ENCODE results near the gene FN3KRP. TPM values are rescaled to one million over a fixed set of nuclear protein-coding genes. Genes with fewer than 3 reads are reported as not detected.

The FN3KRP gene
- total RNA-seq, 2 donors from 2014 or later: 34.5 to 40.0 TPM

DNA sequence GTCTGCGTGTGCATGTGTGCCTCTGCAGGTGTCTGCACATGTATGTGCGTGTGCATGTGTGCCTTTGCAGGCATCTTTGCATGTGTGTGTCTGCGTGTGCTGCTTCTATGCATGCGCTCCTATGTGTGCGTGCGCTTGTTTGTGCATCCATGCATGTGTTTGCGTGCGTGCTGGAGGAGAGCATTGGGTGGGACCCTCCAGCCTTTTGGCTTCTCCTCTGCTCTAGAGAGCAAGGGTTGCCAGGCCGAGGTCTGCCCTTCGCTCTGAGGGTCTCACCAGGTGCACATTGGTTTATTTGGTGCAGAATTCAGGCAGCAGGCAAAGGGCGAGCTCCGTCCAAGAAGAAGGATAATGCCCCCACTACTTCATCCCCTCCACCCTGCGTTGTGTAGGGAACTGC, 17.0 kb upstream of the FN3KRP start:
- DNase-seq: no peak
- Histone ChIP-seq H3K9ac (ENCODE audit: extremely low read depth, low read length, poor library complexity, severe bottlenecking) (no peak overlapping the region), H3K36me3 (ENCODE audit: control insufficient read depth, insufficient read depth, low read length) (no peaks in the 10 kb centered on the region), H3K4me3 (ENCODE audit: low read length) (peak overlapping the region; percentile 77), H3K4me1 (ENCODE audit: control insufficient read depth, insufficient read depth, low read length) (no peaks in the 10 kb centered on the region), H3K27ac (ENCODE audit: low read depth, low read length) (no peak overlapping the region), H3K9me3 (ENCODE audit: control insufficient read depth, low read length) (peaks cover 6% of the 10 kb centered on the region), H3K27me3 (ENCODE audit: control insufficient read depth, insufficient read depth, low read length, poor library complexity, severe bottlenecking) (peaks cover 50% of the 10 kb centered on the region)
- 73 to 76% methylated on average over 13 of the region's 13 CpGs for WGBS, 2 experiments (ENCODE audit: insufficient coverage in 1 of 2, insufficient read length in 1 of 2)
- Mint-ChIP-seq H3K4me3 (peak overlapping the region; percentile 61), H3K9me3 (peaks cover 7% of the 10 kb centered on the region), H3K36me3 (ENCODE audit: low read depth) (peaks cover 7% of the 10 kb centered on the region), H3K27me3 (ENCODE audit: insufficient read depth) (peaks cover 52% of the 10 kb centered on the region), H3K27ac (no peak overlapping the region), H3K4me1 (no peaks in the 10 kb centered on the region)
- TF ChIP-seq, protein P1, sequence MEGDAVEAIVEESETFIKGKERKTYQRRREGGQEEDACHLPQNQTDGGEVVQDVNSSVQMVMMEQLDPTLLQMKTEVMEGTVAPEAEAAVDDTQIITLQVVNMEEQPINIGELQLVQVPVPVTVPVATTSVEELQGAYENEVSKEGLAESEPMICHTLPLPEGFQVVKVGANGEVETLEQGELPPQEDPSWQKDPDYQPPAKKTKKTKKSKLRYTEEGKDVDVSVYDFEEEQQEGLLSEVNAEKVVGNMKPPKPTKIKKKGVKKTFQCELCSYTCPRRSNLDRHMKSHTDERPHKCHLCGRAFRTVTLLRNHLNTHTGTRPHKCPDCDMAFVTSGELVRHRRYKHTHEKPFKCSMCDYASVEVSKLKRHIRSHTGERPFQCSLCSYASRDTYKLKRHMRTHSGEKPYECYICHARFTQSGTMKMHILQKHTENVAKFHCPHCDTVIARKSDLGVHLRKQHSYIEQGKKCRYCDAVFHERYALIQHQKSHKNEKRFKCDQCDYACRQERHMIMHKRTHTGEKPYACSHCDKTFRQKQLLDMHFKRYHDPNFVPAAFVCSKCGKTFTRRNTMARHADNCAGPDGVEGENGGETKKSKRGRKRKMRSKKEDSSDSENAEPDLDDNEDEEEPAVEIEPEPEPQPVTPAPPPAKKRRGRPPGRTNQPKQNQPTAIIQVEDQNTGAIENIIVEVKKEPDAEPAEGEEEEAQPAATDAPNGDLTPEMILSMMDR (conservative IDR thresholded peaks at IDR 0.05): no peak

DNA sequence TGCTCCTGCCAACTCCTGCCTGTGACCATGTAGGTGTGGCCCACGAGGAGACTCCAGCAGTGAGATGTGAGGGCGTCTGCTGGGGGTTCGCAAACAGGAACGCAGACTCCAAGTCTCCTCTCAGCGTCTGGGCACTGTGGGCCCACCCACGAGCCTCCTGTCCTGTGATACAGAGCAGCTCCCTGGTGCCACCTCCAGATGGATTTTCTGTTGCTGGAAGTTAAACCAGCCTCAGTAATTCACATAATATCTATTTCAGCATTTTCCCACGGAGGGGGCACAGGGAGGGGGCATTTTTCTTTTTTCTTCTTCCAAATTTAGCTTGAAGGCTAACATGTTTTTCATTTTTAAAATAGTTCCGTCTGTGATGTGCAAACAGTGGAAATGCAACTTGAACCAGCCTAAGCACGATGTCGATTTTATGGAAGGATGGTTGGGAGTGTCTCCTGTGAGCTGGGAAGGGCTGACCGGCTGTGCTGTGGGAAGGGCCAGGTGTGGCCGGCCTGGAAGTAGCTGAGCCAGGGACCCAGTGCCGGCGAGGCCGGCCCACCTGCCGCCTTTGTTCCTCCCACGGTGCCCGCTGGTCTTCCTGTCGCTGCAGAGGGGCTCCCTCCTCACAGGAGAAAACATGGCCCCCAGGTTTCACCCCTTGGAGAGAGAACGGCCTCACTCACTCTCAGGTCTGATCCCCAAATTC, 14.1 kb upstream of the FN3KRP start:
- 80 to 87% methylated on average over 12 to 20 of the region's 20 CpGs for WGBS, 2 experiments (ENCODE audit: insufficient coverage in 1 of 2, insufficient read length in 1 of 2)
- no peak for DNase-seq
- H3K36me3 ChIP-seq (ENCODE audit: control insufficient read depth, insufficient read depth, low read length): no peaks in the 10 kb centered on the region

DNA sequence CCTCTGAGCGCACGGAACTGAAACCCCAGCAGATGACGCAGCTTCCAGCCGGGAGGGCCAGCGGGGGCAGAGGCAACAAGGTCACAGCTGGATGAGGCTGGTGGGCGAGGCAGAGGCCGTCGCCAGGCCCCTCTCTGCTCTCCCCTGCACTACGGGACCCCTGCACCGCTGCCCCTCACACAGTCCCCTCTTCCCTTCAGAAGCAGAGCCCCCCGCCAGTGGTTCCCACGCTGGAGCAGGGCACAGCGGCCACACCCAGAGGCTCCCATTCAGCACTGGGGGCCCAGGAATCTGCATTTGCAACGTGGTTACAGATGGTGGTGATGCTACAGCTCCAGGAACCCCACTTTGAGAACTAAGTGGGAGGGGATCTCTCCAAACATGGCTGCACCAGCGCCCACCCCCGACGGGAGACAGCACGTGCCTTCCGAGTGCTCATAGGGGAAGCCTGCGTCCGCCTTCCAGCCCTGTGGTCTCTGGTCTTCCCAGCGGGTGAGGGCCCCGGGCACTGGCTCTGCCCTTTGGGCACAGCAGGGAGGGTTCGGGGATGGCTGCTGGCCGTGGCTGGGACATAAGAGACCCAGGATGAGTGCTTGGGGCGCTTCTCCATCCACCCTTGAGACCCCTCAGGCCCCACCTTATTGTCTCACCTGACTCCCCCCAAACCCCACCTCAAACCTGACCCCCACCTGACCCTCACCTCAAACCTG, 13.3 kb upstream of the FN3KRP start:
- H3K4me1 ChIP-seq (ENCODE audit: control insufficient read depth, insufficient read depth, low read length): no peaks in the 10 kb centered on the region
- Mint-ChIP-seq H3K27me3 (ENCODE audit: insufficient read depth) (peaks cover 20% of the 10 kb centered on the region), H3K27ac (no peak overlapping the region), H3K36me3 (ENCODE audit: low read depth) (no peaks in the 10 kb centered on the region), H3K4me3 (no peak overlapping the region), H3K4me1 (no peaks in the 10 kb centered on the region), H3K9me3 (no peaks in the 10 kb centered on the region)
- H3K4me3 ChIP-seq (ENCODE audit: low read length): no peak overlapping the region
- no peak overlapping the region for H3K27ac ChIP-seq (ENCODE audit: low read depth, low read length)
- H3K36me3 ChIP-seq (ENCODE audit: control insufficient read depth, insufficient read depth, low read length): no peaks in the 10 kb centered on the region
- H3K9ac ChIP-seq (ENCODE audit: extremely low read depth, low read length, poor library complexity, severe bottlenecking): no peak overlapping the region
- whole genome bisulfite sequencing, 2 experiments (ENCODE audit: insufficient coverage in 1 of 2, insufficient read length in 1 of 2): 85 to 87% methylated on average over 18 to 26 of the region's 26 CpGs
- TF ChIP-seq, protein P1 (conservative IDR thresholded peaks at IDR 0.05): no peak
- H3K27me3 ChIP-seq (ENCODE audit: control insufficient read depth, insufficient read depth, low read length, poor library complexity, severe bottlenecking): peaks cover 21% of the 10 kb centered on the region
- DNase-seq: no peak
- H3K9me3 ChIP-seq (ENCODE audit: control insufficient read depth, low read length): no peaks in the 10 kb centered on the region

More for the DNA sequence above, 14.1 kb upstream of the FN3KRP start:
- no peak overlapping the region for H3K9ac ChIP-seq (ENCODE audit: extremely low read depth, low read length, poor library complexity, severe bottlenecking)
- H3K4me3 ChIP-seq (ENCODE audit: low read length): no peak overlapping the region
- Mint-ChIP-seq H3K9me3 (no peaks in the 10 kb centered on the region), H3K27me3 (ENCODE audit: insufficient read depth) (peaks cover 25% of the 10 kb centered on the region), H3K4me3 (no peak overlapping the region), H3K36me3 (ENCODE audit: low read depth) (no peaks in the 10 kb centered on the region), H3K27ac (no peak overlapping the region), H3K4me1 (no peaks in the 10 kb centered on the region)
- TF ChIP-seq, protein P1 (conservative IDR thresholded peaks at IDR 0.05): no peak
- H3K4me1 ChIP-seq (ENCODE audit: control insufficient read depth, insufficient read depth, low read length): no peaks in the 10 kb centered on the region
- H3K27me3 ChIP-seq (ENCODE audit: control insufficient read depth, insufficient read depth, low read length, poor library complexity, severe bottlenecking): peaks cover 29% of the 10 kb centered on the region
- no peaks in the 10 kb centered on the region for H3K9me3 ChIP-seq (ENCODE audit: control insufficient read depth, low read length)
- no peak overlapping the region for H3K27ac ChIP-seq (ENCODE audit: low read depth, low read length)

Data from endodermal cell (in vitro differentiated cells).